Measurements from ENCODE around the gene DSG3.

- no peak for TF ChIP-seq ZNF274 (IDR thresholded peaks at IDR 0.05; ENCODE audit: insufficient read depth, insufficient read length)
- no peak for TF ChIP-seq IRF3 (IDR thresholded peaks at IDR 0.05)
- TF ChIP-seq MAX (IDR thresholded peaks at IDR 0.05; ENCODE audit: low read depth, low read length), result no peak
- no peak for TF ChIP-seq CTCF (IDR thresholded peaks at IDR 0.05 in 2 of 3, conservative IDR thresholded peaks at IDR 0.05 in 1 of 3; ENCODE audit: control insufficient read depth in 2 of 3, extremely low read depth in 1 of 3, insufficient read depth in 1 of 3, low read depth in 3 of 3, low read length in 3 of 3)
Observed at GRCh38 chr18:31413137-31413536, 34.4 kb upstream of the DSG3 start.

Data from GM12878 (cell line).